ENCODE results near the gene RNF149.

The RNF149 gene

GRCh38 chr2:101262142-101262541 lies 46.4 kb downstream of the RNF149 start:
- DNase-seq = no peak
- Histone ChIP-seq H3K27ac (ENCODE audit: low read length, poor library complexity, severe bottlenecking) (no peak overlapping the region), H2BK15ac (ENCODE audit: low read depth, poor library complexity, severe bottlenecking) (no peak overlapping the region), H3K18ac (ENCODE audit: low read depth in 1 of 2, low read length in 2 of 2) (no peak overlapping the region), H3K4ac (ENCODE audit: low read depth in 1 of 2, low read length in 2 of 2) (no peak overlapping the region), H2BK12ac (ENCODE audit: low read length in 2 of 2) (no peak overlapping the region), H3K36me3 (ENCODE audit: control insufficient read depth in 1 of 2, insufficient read depth in 2 of 2, low read depth in 1 of 2, low read length in 2 of 2) (peaks cover 24 to 78% of the 10 kb centered on the region in 2 experiments), H2AFZ (ENCODE audit: low read depth, low read length) (no peak overlapping the region), H2AK5ac (ENCODE audit: low read length, severe bottlenecking) (no peak overlapping the region), H4K8ac (ENCODE audit: low read length) (no peak overlapping the region), H3K4me2 (ENCODE audit: low read length, poor library complexity, severe bottlenecking) (no peak overlapping the region), H3K79me1 (replicated peaks; ENCODE audit: low read length, poor library complexity, severe bottlenecking) (peaks cover 33% of the 10 kb centered on the region), H2BK5ac (ENCODE audit: low read depth, low read length, poor library complexity, severe bottlenecking) (no peak overlapping the region), H3K9ac (ENCODE audit: low read length) (no peak overlapping the region), H4K91ac (ENCODE audit: low read length) (no peak overlapping the region), H3K9me3 (ENCODE audit: control insufficient read depth, low read length) (no peaks in the 10 kb centered on the region), H3K23ac (ENCODE audit: low read length in 2 of 2) (no peak overlapping the region), H3K4me3 (ENCODE audit: insufficient read depth in 1 of 2, low read depth in 1 of 2, low read length in 2 of 2) (no peak overlapping the region), H2BK120ac (ENCODE audit: low read depth, low read length) (no peak overlapping the region), H3K4me1 (ENCODE audit: control insufficient read depth, insufficient read depth, low read depth, low read length) (peaks cover 2% of the 10 kb centered on the region), H3K27me3 (ENCODE audit: control insufficient read depth in 1 of 2, insufficient read depth in 1 of 2, low read length in 2 of 2) (no peaks in the 10 kb centered on the region), H3K14ac (ENCODE audit: low read length in 2 of 2) (no peak overlapping the region)
- 95% methylated on average over 3 of the region's 4 CpGs for WGBS

GRCh38 chr2:101258804-101259203 lies 49.7 kb downstream of the RNF149 start:
- Histone ChIP-seq H2BK15ac (ENCODE audit: low read depth, poor library complexity, severe bottlenecking) (no peak overlapping the region), H3K4ac (ENCODE audit: low read depth in 1 of 2, low read length in 2 of 2) (no peak overlapping the region), H3K23ac (ENCODE audit: low read length in 2 of 2) (no peak overlapping the region), H3K4me1 (ENCODE audit: control insufficient read depth, insufficient read depth, low read depth, low read length) (peaks cover 10% of the 10 kb centered on the region), H3K9ac (ENCODE audit: low read length) (no peak overlapping the region), H2BK12ac (ENCODE audit: low read length in 2 of 2) (no peak overlapping the region), H3K79me1 (replicated peaks; ENCODE audit: low read length, poor library complexity, severe bottlenecking) (peaks cover 23% of the 10 kb centered on the region), H2AK5ac (ENCODE audit: low read length, severe bottlenecking) (no peak overlapping the region), H2BK5ac (ENCODE audit: low read depth, low read length, poor library complexity, severe bottlenecking) (no peak overlapping the region), H3K4me2 (ENCODE audit: low read length, poor library complexity, severe bottlenecking) (no peak overlapping the region), H3K27me3 (ENCODE audit: control insufficient read depth in 1 of 2, insufficient read depth in 1 of 2, low read length in 2 of 2) (no peaks in the 10 kb centered on the region), H3K4me3 (ENCODE audit: insufficient read depth in 1 of 2, low read depth in 1 of 2, low read length in 2 of 2) (no peak overlapping the region), H3K27ac (ENCODE audit: low read length, poor library complexity, severe bottlenecking) (no peak overlapping the region), H2BK120ac (ENCODE audit: low read depth, low read length) (no peak overlapping the region), H3K14ac (ENCODE audit: low read length in 2 of 2) (no peak overlapping the region), H3K18ac (ENCODE audit: low read depth in 1 of 2, low read length in 2 of 2) (no peak overlapping the region), H3K36me3 (ENCODE audit: control insufficient read depth in 1 of 2, insufficient read depth in 2 of 2, low read depth in 1 of 2, low read length in 2 of 2) (peaks cover 14 to 48% of the 10 kb centered on the region in 2 experiments), H3K9me3 (ENCODE audit: control insufficient read depth, low read length) (no peaks in the 10 kb centered on the region), H4K91ac (ENCODE audit: low read length) (no peak overlapping the region), H4K8ac (ENCODE audit: low read length) (no peak overlapping the region), H2AFZ (ENCODE audit: low read depth, low read length) (no peak overlapping the region)
- 97% methylated on average over 8 of the region's 8 CpGs for WGBS
- no peak for DNase-seq

- DNase-seq = no peak
- Histone ChIP-seq H3K9me3 (ENCODE audit: control insufficient read depth, low read length) (no peaks in the 10 kb centered on the region), H3K18ac (ENCODE audit: low read depth in 1 of 2, low read length in 2 of 2) (no peak overlapping the region), H3K14ac (ENCODE audit: low read length in 2 of 2) (no peak overlapping the region), H4K91ac (ENCODE audit: low read length) (no peak overlapping the region), H3K4ac (ENCODE audit: low read depth in 1 of 2, low read length in 2 of 2) (no peak overlapping the region), H3K9ac (ENCODE audit: low read length) (no peak overlapping the region), H2BK12ac (ENCODE audit: low read length in 2 of 2) (no peak overlapping the region), H3K23ac (ENCODE audit: low read length in 2 of 2) (no peak overlapping the region), H3K27ac (ENCODE audit: low read length, poor library complexity, severe bottlenecking) (no peak overlapping the region), H3K4me1 (ENCODE audit: control insufficient read depth, insufficient read depth, low read depth, low read length) (peaks cover 12% of the 10 kb centered on the region), H2BK15ac (ENCODE audit: low read depth, poor library complexity, severe bottlenecking) (no peak overlapping the region), H4K8ac (ENCODE audit: low read length) (no peak overlapping the region), H2BK120ac (ENCODE audit: low read depth, low read length) (no peak overlapping the region), H3K79me1 (replicated peaks; ENCODE audit: low read length, poor library complexity, severe bottlenecking) (peaks cover 20% of the 10 kb centered on the region), H2BK5ac (ENCODE audit: low read depth, low read length, poor library complexity, severe bottlenecking) (no peak overlapping the region), H2AK5ac (ENCODE audit: low read length, severe bottlenecking) (no peak overlapping the region), H3K4me2 (ENCODE audit: low read length, poor library complexity, severe bottlenecking) (no peak overlapping the region), H3K27me3 (ENCODE audit: control insufficient read depth in 1 of 2, insufficient read depth in 1 of 2, low read length in 2 of 2) (no peaks in the 10 kb centered on the region), H3K36me3 (ENCODE audit: control insufficient read depth in 1 of 2, insufficient read depth in 2 of 2, low read depth in 1 of 2, low read length in 2 of 2) (peaks cover 14 to 27% of the 10 kb centered on the region in 2 experiments), H3K4me3 (ENCODE audit: insufficient read depth in 1 of 2, low read depth in 1 of 2, low read length in 2 of 2) (peak overlapping the region in 1 of 2 experiments; percentile 38), H2AFZ (ENCODE audit: low read depth, low read length) (no peak overlapping the region)
- WGBS = 92% methylated on average over 2 of the region's 2 CpGs
Observed at GRCh38 chr2:101256316-101256715, 52.2 kb downstream of the RNF149 start.

- peaks cover 16% of the 10 kb centered on the region for H3K79me1 ChIP-seq (replicated peaks; ENCODE audit: low read length, poor library complexity, severe bottlenecking)
- WGBS = 86% methylated on average over 3 of the region's 3 CpGs
- H3K27ac ChIP-seq (ENCODE audit: low read length, poor library complexity, severe bottlenecking) = no peak overlapping the region
Observed at GRCh38 chr2:101255501-101255900, 53.0 kb downstream of the RNF149 start.

More at GRCh38 chr2:101255501-101255900, 53.0 kb downstream of the RNF149 start:
- H3K18ac ChIP-seq (ENCODE audit: low read depth in 1 of 2, low read length in 2 of 2) = no peak overlapping the region
- H2AK5ac ChIP-seq (ENCODE audit: low read length, severe bottlenecking) = no peak overlapping the region
- H2BK120ac ChIP-seq (ENCODE audit: low read depth, low read length) = no peak overlapping the region
- no peak overlapping the region for H3K4me2 ChIP-seq (ENCODE audit: low read length, poor library complexity, severe bottlenecking)
- H3K9ac ChIP-seq (ENCODE audit: low read length) = no peak overlapping the region
- H3K23ac ChIP-seq (ENCODE audit: low read length in 2 of 2) = no peak overlapping the region
- H3K36me3 ChIP-seq (ENCODE audit: control insufficient read depth in 1 of 2, insufficient read depth in 2 of 2, low read depth in 1 of 2, low read length in 2 of 2) = peaks cover 11 to 19% of the 10 kb centered on the region in 2 experiments
- no peaks in the 10 kb centered on the region for H3K27me3 ChIP-seq (ENCODE audit: control insufficient read depth in 1 of 2, insufficient read depth in 1 of 2, low read length in 2 of 2)
- H2BK15ac ChIP-seq (ENCODE audit: low read depth, poor library complexity, severe bottlenecking) = no peak overlapping the region
- H2BK12ac ChIP-seq (ENCODE audit: low read length in 2 of 2) = no peak overlapping the region
- H4K8ac ChIP-seq (ENCODE audit: low read length) = no peak overlapping the region
- H3K14ac ChIP-seq (ENCODE audit: low read length in 2 of 2) = no peak overlapping the region
- no peak overlapping the region for H4K91ac ChIP-seq (ENCODE audit: low read length)
- H3K4me3 ChIP-seq (ENCODE audit: insufficient read depth in 1 of 2, low read depth in 1 of 2, low read length in 2 of 2) = peak overlapping the region in 1 of 2 experiments; percentile 21
- H2BK5ac ChIP-seq (ENCODE audit: low read depth, low read length, poor library complexity, severe bottlenecking) = no peak overlapping the region
- H3K4me1 ChIP-seq (ENCODE audit: control insufficient read depth, insufficient read depth, low read depth, low read length) = peaks cover 13% of the 10 kb centered on the region
- H3K4ac ChIP-seq (ENCODE audit: low read depth in 1 of 2, low read length in 2 of 2) = no peak overlapping the region
- no peaks in the 10 kb centered on the region for H3K9me3 ChIP-seq (ENCODE audit: control insufficient read depth, low read length)
- peak; percentile 24 for DNase-seq
- H2AFZ ChIP-seq (ENCODE audit: low read depth, low read length) = no peak overlapping the region
